GM23338 (cell line): ENCODE data around the gene MAP4K1. TPM values are rescaled to one million over a fixed set of nuclear protein-coding genes. Genes with fewer than 3 reads are reported as not detected.
"Not testable (repeated sequence)": the region's sequence is repeated elsewhere in the genome, so short reads cannot be mapped to it uniquely, and the experiment has no call there.

Source experiments
- ATAC-seq: fragments of 200-7000 bp; cut with Tn5 transposase; 3 replicates; pipeline ENCODE4 v1.9.1; 2020
- DNase-seq: peaks from one replicate; pipeline ENCODE4 v3.0.0-alpha.2; 2015; ENCODE audit warnings: low spot score
- H2AFZ ChIP-seq: fragments of 200-600 bp; sonication (generic); 2 replicates; pipeline ENCODE4 v1.8.0; 2016; ENCODE audit warnings: antibody characterized with exemption, mild to moderate bottlenecking, moderate library complexity
- H3F3A ChIP-seq: fragments of 200-600 bp; sonication (generic); replicated peaks from 2 replicates; pipeline ENCODE4 v1.8.0; 2017; ENCODE audit warnings: antibody characterized with exemption, mixed run types, low read depth
- H3K27ac ChIP-seq: fragments of 200-600 bp; sonication (generic); 2 replicates; pipeline ENCODE4 v1.6.1; 2016; ENCODE audit warnings: low read depth
- H3K27me3 ChIP-seq: fragments of 200-600 bp; sonication (generic); 2 replicates; pipeline ENCODE4 v1.8.0; 2016; ENCODE audit warnings: mild to moderate bottlenecking, mixed run types, moderate library complexity; ENCODE audit not compliant: insufficient read depth
- H3K36me3 ChIP-seq: fragments of 200-600 bp; sonication (generic); 2 replicates; pipeline ENCODE4 v1.8.0; 2016; ENCODE audit warnings: mild to moderate bottlenecking; ENCODE audit not compliant: insufficient read depth
- H3K4me1 ChIP-seq: fragments of 200-600 bp; sonication (generic); 2 replicates; pipeline ENCODE4 v1.8.0; 2016; ENCODE audit warnings: mild to moderate bottlenecking, moderate library complexity; ENCODE audit not compliant: insufficient read depth
- H3K4me2 ChIP-seq: fragments of 200-600 bp; sonication (generic); 2 replicates; pipeline ENCODE4 v1.7.1; 2017; ENCODE audit warnings: mixed run types
- H3K4me3 ChIP-seq: fragments of 200-600 bp; sonication (generic); 2 replicates; pipeline ENCODE4 v1.6.1; 2016; ENCODE audit warnings: mixed run types
- H3K79me2 ChIP-seq: fragments of 200-600 bp; sonication (generic); replicated peaks from 2 replicates; pipeline ENCODE4 v1.8.0; 2017; ENCODE audit warnings: mild to moderate bottlenecking; ENCODE audit not compliant: insufficient read depth
- H3K9me2 ChIP-seq: fragments of 200-600 bp; sonication (generic); 2 replicates; pipeline ENCODE4 v1.8.0; 2017; ENCODE audit not compliant: insufficient read depth
- H4K20me1 ChIP-seq: fragments of 200-600 bp; sonication (generic); replicated peaks from 2 replicates; pipeline ENCODE4 v1.8.0; 2017; ENCODE audit warnings: mild to moderate bottlenecking; ENCODE audit not compliant: insufficient read depth
- H3K27ac Mint-ChIP-seq: 2 replicates; pipeline ENCODE4 v1.8.0; 2020; ENCODE audit warnings: inconsistent platforms, mild to moderate bottlenecking, moderate library complexity, mixed read lengths
- H3K27me3 Mint-ChIP-seq: 3 replicates; pipeline ENCODE4 v1.8.0; 2022; ENCODE audit warnings: low read depth, mild to moderate bottlenecking, moderate library complexity, mixed read lengths, inconsistent platforms; ENCODE audit not compliant: insufficient read depth, poor library complexity
- H3K36me3 Mint-ChIP-seq: 3 replicates; pipeline ENCODE4 v1.8.0; 2021; ENCODE audit warnings: low read depth, mild to moderate bottlenecking, inconsistent platforms, moderate library complexity, mixed read lengths
- H3K4me1 Mint-ChIP-seq: 3 replicates; pipeline ENCODE4 v1.8.0; 2020; ENCODE audit warnings: mild to moderate bottlenecking, inconsistent platforms, mixed read lengths
- H3K4me3 Mint-ChIP-seq: 3 replicates; pipeline ENCODE4 v1.8.0; 2021; ENCODE audit warnings: moderate library complexity, mild to moderate bottlenecking, inconsistent platforms, mixed read lengths
- H3K9me3 Mint-ChIP-seq: 3 replicates; pipeline ENCODE4 v1.8.0; 2020; ENCODE audit warnings: moderate library complexity, mild to moderate bottlenecking, inconsistent platforms, mixed read lengths
- CREB1 ChIP-seq: fragments of 250-450 bp; sonication (Bioruptor Pico); IDR thresholded peaks from 2 replicates; pipeline ENCODE4 v1.5.0; 2020; ENCODE audit warnings: low read depth, mild to moderate bottlenecking, moderate library complexity
- CTCF ChIP-seq, 2 experiments: fragments of 200-600 bp in 1 of 2; sonication (generic) in 1 of 2; conservative IDR thresholded peaks; 2 replicates each; pipeline versions ENCODE4 v1.5.1 to v1.6.1; 2016 to 2017; ENCODE audit warnings: antibody characterized with exemption in 2 of 2, low read depth in 2 of 2, mild to moderate bottlenecking in 2 of 2, moderate library complexity in 1 of 2
- ETS1 ChIP-seq: IDR thresholded peaks from 2 replicates; pipeline ENCODE4 v1.6.1; 2016; ENCODE audit warnings: antibody characterized with exemption
- EZH2phosphoT487 ChIP-seq: fragments of 200-600 bp; sonication (generic); IDR thresholded peaks from one replicate; pipeline ENCODE4 v1.8.1; 2018; ENCODE audit warnings: antibody characterized with exemption; ENCODE audit not compliant: unreplicated experiment
- NANOG ChIP-seq: IDR thresholded peaks from 2 replicates; pipeline ENCODE4 v1.6.1; 2016; ENCODE audit warnings: antibody characterized with exemption, borderline replicate concordance
- POLR2AphosphoS5 ChIP-seq: IDR thresholded peaks from 2 replicates; pipeline ENCODE4 v1.6.1; 2016; ENCODE audit warnings: antibody characterized with exemption, low read depth
- REST ChIP-seq: IDR thresholded peaks from one replicate; pipeline ENCODE4 v1.6.1; 2018; ENCODE audit warnings: antibody characterized with exemption; ENCODE audit not compliant: unreplicated experiment
- STAT1 ChIP-seq: IDR thresholded peaks from one replicate; pipeline ENCODE4 v1.6.1; 2016; ENCODE audit warnings: antibody characterized with exemption; ENCODE audit not compliant: unreplicated experiment
- ZNF114 ChIP-seq: fragments of 250-450 bp; sonication (Bioruptor Pico); IDR thresholded peaks from 2 replicates; pipeline ENCODE4 v1.5.0; 2020; ENCODE audit warnings: mild to moderate bottlenecking, moderate library complexity
- ZNF331 ChIP-seq: fragments of 250-450 bp; sonication (Bioruptor Pico); IDR thresholded peaks from 2 replicates; pipeline ENCODE4 v1.5.0; 2020; ENCODE audit warnings: low read depth, mild to moderate bottlenecking, moderate library complexity
- polyA plus RNA-seq: library from polyadenylated mRNA; unstranded; fragments of >200 nt; fragmentation: Nextera tagmentation; extraction: Ambion mirVana; gene quantifications from 2 replicates; pipeline ENCODE4 v1.2.1, GENCODE V29; 2016
- total RNA-seq: library from RNA; depleted of rRNA; stranded (reverse); fragments of >200 nt; shearing (Covaris generic); gene quantifications from 2 replicates; pipeline ENCODE4 v1.2.3, GENCODE V29; 2014

Gene MAP4K1
- total and polyA plus RNA-seq, 2 experiments from 2014 or later, result 7.7 to 44.6 TPM

GRCh38 chr19:38555200-38555599 lies 62.6 kb downstream of the MAP4K1 start (continued):
- TF ChIP-seq REST, result no peak
- TF ChIP-seq ETS1, result no peak
- no peak for TF ChIP-seq EZH2phosphoT487
- no peak for TF ChIP-seq POLR2AphosphoS5

GRCh38 chr19:38554676-38555141 lies 63.0 kb downstream of the MAP4K1 start:
- no peaks in the 10 kb centered on the region for H3K27me3 ChIP-seq
- no peak overlapping the region for H3K27ac ChIP-seq
- H3K27ac Mint-ChIP-seq, result no peak overlapping the region
- H3K9me3 Mint-ChIP-seq, result no peaks in the 10 kb centered on the region
- no peaks in the 10 kb centered on the region for H3K79me2 ChIP-seq
- no peaks in the 10 kb centered on the region for H3K4me1 ChIP-seq
- H3K36me3 Mint-ChIP-seq, result peaks cover 45% of the 10 kb centered on the region
- ATAC-seq (no peak), DNase-seq (no peak)
- no peaks in the 10 kb centered on the region for H4K20me1 ChIP-seq
- H3K36me3 ChIP-seq, result no peaks in the 10 kb centered on the region
- H3K4me3 Mint-ChIP-seq, result no peak overlapping the region
- no peaks in the 10 kb centered on the region for H3K9me2 ChIP-seq
- no peak overlapping the region for H2AFZ ChIP-seq
- TF ChIP-seq EZH2phosphoT487 (no peak), ETS1 (no peak), CREB1 (CRISPR knock-in tag) (no peak), POLR2AphosphoS5 (no peak), STAT1 (no peak), REST (no peak), ZNF331 (no peak), CTCF (conservative IDR thresholded peaks at IDR 0.05; ENCODE audit: low read depth in 2 of 2) (no peak), NANOG (no peak), ZNF114 (CRISPR knock-in tag) (no peak)
- H3K4me1 Mint-ChIP-seq, result peaks cover 3% of the 10 kb centered on the region; the same call in 1 of the 3 replicates
- no peak overlapping the region for H3K4me3 ChIP-seq
- H3K27me3 Mint-ChIP-seq, result peaks cover 7% of the 10 kb centered on the region
- no peak overlapping the region for H3K4me2 ChIP-seq
- no peaks in the 10 kb centered on the region; the same call in 1 of the 2 replicates for H3F3A ChIP-seq

- not testable (repeated sequence) for H3K36me3 ChIP-seq, H3K4me3 Mint-ChIP-seq, ATAC-seq, H2AFZ ChIP-seq, DNase-seq, H3K4me1 ChIP-seq, H3K9me2 ChIP-seq, H3K27ac ChIP-seq, H3K27me3 ChIP-seq, H3F3A ChIP-seq, H3K9me3 Mint-ChIP-seq, H3K4me2 ChIP-seq, H3K4me3 ChIP-seq, H3K79me2 ChIP-seq, H3K27me3 Mint-ChIP-seq, H3K4me1 Mint-ChIP-seq, H3K27ac Mint-ChIP-seq, H4K20me1 ChIP-seq
- peaks cover 52% of the 10 kb centered on the region for H3K36me3 Mint-ChIP-seq
Measured at GRCh38 chr19:38553239-38553638, 64.5 kb downstream of the MAP4K1 start.
